A549 (cell line): ENCODE results near the gene EXPH5.

Experiments
- CTCF ChIP-seq: fragments of >200 bp; sonication (Bioruptor Twin); formaldehyde crosslinking; IDR thresholded peaks from 3 replicates; pipeline ENCODE4 v1.5.1; 2016
- MAX ChIP-seq: IDR thresholded peaks from 2 replicates; pipeline ENCODE4 v1.6.1; 2012
- MYC ChIP-seq: IDR thresholded peaks from 2 replicates; pipeline ENCODE4 v1.6.1; 2012; ENCODE audit warnings: mild to moderate bottlenecking, inconsistent platforms, low read length, improper control_type of control experiment, borderline replicate concordance
- POLR2AphosphoS2 ChIP-seq: conservative IDR thresholded peaks from 2 replicates; pipeline ENCODE4 v1.6.1; 2012; ENCODE audit warnings: low read length, improper control_type of control experiment, inconsistent platforms
- RNF2 ChIP-seq: fragments of 200-600 bp; sonication (generic); IDR thresholded peaks from 2 replicates; pipeline ENCODE4 v1.6.1; 2016; ENCODE audit warnings: low read depth, mild to moderate bottlenecking, antibody characterized with exemption, moderate library complexity, borderline replicate concordance

GRCh38 chr11:108559904-108560303, 33.7 kb downstream of the EXPH5 start:
- no peak for TF ChIP-seq POLR2AphosphoS2
- TF ChIP-seq RNF2, result no peak
- TF ChIP-seq CTCF, result no peak
- no peak for TF ChIP-seq MAX
- TF ChIP-seq MYC, result no peak
